Stomach smooth muscle (tissue), 2 donors: ENCODE results near the gene BHLHA15.

Experiments used
- H3K27ac ChIP-seq: one replicate; pipeline ENCODE4 v1.7.0; 2013; ENCODE audit warnings: mild to moderate bottlenecking, low read length, inconsistent platforms
- H3K27me3 ChIP-seq, 2 donors: one replicate each; pipeline ENCODE4 v1.7.0; 2013; ENCODE audit warnings: low read length in 2 of 2; ENCODE audit not compliant: insufficient read depth in 2 of 2, control insufficient read depth in 1 of 2
- H3K36me3 ChIP-seq, 2 donors: one replicate each; pipeline ENCODE4 v1.7.0; 2013; ENCODE audit warnings: low read length in 2 of 2; ENCODE audit not compliant: control insufficient read depth in 2 of 2, insufficient read depth in 2 of 2
- H3K4me1 ChIP-seq: one replicate; pipeline ENCODE4 v1.7.0; 2013; ENCODE audit warnings: low read length; ENCODE audit not compliant: control insufficient read depth, insufficient read depth
- H3K4me3 ChIP-seq, 2 donors: one replicate each; pipeline ENCODE4 v1.7.0; 2013; ENCODE audit warnings: low read length in 2 of 2
- H3K9ac ChIP-seq, 2 donors: one replicate each; pipeline ENCODE4 v1.7.0; 2013; ENCODE audit warnings: low read length in 2 of 2, mild to moderate bottlenecking in 1 of 2
- H3K9me3 ChIP-seq, 2 donors: one replicate each; pipeline ENCODE4 v1.7.0; 2013; ENCODE audit warnings: low read length in 2 of 2; ENCODE audit not compliant: control insufficient read depth in 2 of 2
- donor health status: healthy.
- donor health status: Pancreatic carcinoma.

BHLHA15 gene

DNA sequence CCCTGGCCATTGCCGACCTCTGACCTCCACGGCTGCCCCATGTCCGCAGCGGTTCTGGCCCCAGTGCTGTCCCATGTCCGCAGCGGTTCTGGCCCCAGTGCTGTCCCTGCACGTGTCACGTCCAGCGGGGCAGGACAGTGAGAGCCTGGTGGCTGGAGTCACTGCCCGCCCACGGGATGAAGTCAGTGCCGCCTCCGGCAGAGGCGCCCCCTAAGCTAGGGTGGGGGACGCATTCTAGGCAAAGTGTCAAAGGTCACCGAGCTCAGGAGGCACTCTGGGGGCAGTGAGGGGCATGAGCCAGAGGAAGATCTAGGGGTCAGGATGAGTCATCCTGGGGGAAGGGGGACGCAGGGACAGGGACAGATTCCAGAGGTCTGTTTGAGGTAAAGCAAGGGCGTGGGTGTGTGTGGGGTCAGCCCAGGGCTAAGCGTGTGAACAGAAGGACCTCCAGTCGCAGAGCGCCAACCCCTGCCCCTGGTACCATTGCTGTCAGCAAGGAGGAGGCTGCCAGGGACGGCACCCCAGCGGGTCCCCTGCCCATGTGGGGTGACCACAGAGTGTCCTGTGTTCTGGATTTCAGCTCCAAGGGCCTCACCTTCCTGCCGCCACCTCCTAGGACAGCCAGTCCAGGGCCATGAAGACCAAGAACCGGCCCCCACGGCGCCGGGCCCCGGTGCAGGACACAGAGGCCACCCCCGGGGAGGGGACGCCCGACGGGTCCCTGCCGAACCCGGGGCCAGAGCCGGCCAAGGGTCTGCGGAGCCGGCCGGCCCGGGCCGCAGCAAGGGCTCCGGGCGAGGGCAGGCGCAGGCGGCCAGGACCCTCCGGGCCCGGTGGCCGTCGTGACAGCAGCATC is 665 bp downstream of the BHLHA15 start:
- Histone ChIP-seq H3K9me3 (no peaks in the 10 kb centered on the region), H3K27ac (no peak overlapping the region), H3K27me3 (peaks cover 6 to 11% of the 10 kb centered on the region in 2 donors), H3K36me3 (peaks cover 2% of the 10 kb centered on the region in 2 donors), H3K4me1 (no peaks in the 10 kb centered on the region), H3K9ac (no peak overlapping the region), H3K4me3 (no peak overlapping the region)

DNA sequence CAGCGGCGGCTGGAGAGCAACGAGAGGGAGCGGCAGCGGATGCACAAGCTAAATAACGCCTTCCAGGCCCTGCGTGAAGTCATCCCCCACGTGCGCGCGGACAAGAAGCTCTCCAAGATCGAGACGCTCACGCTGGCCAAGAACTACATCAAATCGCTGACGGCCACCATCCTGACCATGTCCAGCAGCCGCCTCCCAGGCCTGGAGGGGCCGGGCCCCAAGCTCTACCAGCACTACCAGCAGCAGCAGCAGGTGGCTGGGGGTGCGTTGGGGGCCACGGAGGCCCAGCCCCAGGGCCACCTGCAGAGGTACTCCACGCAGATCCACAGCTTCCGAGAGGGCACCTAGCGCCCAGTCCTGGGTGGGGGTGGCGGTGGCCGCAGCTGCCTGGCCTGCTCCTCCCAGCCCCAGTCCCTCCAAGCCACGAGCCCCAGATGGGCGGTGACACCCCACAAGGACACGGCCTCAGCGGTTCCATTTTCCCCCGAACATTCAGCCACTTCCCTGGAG is 1.3 kb downstream of the BHLHA15 start:
- no peak overlapping the region for H3K4me3 ChIP-seq
- peaks cover 0 to 2% of the 10 kb centered on the region in 2 donors for H3K36me3 ChIP-seq
- peaks cover 6 to 11% of the 10 kb centered on the region in 2 donors for H3K27me3 ChIP-seq
- no peaks in the 10 kb centered on the region for H3K9me3 ChIP-seq
- no peaks in the 10 kb centered on the region for H3K4me1 ChIP-seq
- no peak overlapping the region for H3K27ac ChIP-seq
- H3K9ac ChIP-seq = no peak overlapping the region

DNA sequence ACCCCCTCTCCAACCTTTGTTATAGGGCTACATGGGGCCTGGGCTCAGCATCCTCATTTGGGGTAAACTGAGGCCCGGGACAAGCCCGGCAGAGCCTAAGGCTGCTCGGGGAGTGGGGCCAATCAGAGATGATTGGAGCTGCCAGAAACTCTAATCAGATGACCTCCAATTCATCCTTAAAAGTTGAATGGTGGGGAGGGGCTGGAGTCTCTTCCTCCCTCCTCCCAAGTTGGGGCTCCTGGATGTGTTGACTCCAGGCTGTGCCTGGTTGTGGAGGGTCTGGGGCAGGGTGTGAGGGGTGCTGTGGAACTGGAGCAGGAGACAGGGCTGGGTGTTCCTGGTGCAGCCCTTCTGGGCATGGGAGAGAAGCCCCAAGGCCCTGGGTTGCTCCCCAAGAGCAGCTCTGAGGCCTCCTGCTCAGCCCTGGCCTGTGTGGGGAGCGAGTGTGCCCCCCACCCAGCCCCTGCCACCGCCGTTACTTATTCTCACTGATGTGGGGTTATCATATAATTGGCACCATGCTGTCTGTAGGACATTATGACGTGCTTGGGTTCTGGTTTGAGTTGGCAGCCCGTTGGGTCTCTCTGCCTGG is 2.2 kb downstream of the BHLHA15 start:
- H3K27ac ChIP-seq = no peak overlapping the region
- peaks cover 0 to 2% of the 10 kb centered on the region in 2 donors for H3K36me3 ChIP-seq
- H3K9ac ChIP-seq = no peak overlapping the region
- H3K4me3 ChIP-seq = no peak overlapping the region
- no peaks in the 10 kb centered on the region for H3K9me3 ChIP-seq
- no peaks in the 10 kb centered on the region for H3K4me1 ChIP-seq
- H3K27me3 ChIP-seq = peaks cover 6 to 11% of the 10 kb centered on the region in 2 donors

DNA sequence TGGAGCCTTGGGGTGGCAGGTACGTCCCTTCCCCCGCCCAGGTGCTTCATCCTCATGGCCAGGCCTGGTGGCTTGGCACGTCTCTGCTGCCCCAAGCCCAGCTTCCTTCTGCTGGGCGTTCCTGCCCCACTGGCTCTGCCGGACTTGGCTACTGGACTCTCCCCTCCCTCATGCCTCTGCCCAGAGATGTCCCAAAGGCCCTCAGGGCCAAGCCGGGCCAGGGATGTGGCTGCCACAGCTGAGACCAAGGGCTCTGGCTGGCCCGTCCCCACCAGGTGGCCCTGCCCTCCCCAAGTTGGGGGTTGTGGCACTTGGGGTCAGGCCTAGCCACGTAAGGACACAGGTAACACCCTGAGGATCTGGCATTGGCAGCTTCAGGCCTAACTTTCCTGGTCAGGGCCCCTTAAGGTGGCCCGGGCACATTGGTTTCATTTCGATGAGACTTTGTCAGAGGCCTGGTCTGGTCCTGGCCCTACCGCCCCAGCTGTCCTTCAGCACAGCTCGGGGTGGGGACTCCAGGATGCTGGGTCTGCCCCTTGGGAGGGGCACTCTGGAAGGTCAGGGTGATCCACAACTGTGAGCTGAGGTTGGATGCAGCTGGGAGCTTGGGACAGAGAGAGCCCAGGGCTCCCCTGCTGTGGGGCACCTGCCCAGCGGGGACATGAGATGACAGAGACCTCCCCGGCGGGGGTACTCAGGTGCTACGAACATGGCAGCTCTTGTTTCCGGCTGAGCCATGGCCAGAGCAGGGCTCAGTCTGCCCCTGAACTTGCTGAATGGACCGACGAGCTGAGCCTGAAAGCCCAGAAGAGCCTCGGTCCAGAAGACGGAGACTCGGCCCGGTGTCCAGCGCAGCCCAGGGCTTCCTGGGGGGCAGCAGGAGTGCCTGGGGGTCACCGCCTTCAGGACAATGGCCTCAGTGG is 2.9 kb downstream of the BHLHA15 start:
- Histone ChIP-seq H3K4me1 (no peaks in the 10 kb centered on the region), H3K27me3 (peaks cover 6 to 11% of the 10 kb centered on the region in 2 donors), H3K9me3 (no peaks in the 10 kb centered on the region), H3K27ac (no peak overlapping the region), H3K9ac (no peak overlapping the region), H3K36me3 (peaks cover 0 to 2% of the 10 kb centered on the region in 2 donors), H3K4me3 (no peak overlapping the region)

DNA sequence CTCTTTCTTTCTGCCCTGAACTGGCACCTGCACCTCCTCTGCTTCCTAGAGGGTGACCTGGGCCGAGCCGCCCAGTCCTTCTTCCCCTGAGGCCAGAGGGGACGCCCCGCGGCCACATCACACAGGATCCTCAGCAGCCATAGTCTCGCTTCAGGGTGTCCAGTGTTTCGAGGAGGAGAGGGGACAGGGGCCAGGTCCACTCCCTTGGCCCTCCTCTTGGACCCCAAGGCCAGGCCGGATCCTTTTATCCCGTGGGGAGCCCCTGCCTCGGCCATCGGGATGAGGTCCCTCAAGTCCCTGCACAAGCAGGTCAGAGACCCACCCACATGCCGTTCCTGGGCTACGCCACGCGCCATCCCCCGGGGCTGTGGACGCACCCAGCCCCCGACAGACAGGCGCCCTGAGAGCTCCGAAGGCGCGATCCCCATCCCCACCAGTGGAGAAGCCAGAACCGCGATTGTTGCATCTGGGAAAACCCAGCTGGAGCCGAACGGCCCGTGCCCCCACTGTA is 3.6 kb downstream of the BHLHA15 start:
- Histone ChIP-seq H3K27me3 (peaks cover 6 to 11% of the 10 kb centered on the region in 2 donors), H3K27ac (no peak overlapping the region), H3K9ac (no peak overlapping the region), H3K36me3 (peaks cover 0 to 2% of the 10 kb centered on the region in 2 donors), H3K4me1 (no peaks in the 10 kb centered on the region), H3K9me3 (no peaks in the 10 kb centered on the region), H3K4me3 (no peak overlapping the region)

DNA sequence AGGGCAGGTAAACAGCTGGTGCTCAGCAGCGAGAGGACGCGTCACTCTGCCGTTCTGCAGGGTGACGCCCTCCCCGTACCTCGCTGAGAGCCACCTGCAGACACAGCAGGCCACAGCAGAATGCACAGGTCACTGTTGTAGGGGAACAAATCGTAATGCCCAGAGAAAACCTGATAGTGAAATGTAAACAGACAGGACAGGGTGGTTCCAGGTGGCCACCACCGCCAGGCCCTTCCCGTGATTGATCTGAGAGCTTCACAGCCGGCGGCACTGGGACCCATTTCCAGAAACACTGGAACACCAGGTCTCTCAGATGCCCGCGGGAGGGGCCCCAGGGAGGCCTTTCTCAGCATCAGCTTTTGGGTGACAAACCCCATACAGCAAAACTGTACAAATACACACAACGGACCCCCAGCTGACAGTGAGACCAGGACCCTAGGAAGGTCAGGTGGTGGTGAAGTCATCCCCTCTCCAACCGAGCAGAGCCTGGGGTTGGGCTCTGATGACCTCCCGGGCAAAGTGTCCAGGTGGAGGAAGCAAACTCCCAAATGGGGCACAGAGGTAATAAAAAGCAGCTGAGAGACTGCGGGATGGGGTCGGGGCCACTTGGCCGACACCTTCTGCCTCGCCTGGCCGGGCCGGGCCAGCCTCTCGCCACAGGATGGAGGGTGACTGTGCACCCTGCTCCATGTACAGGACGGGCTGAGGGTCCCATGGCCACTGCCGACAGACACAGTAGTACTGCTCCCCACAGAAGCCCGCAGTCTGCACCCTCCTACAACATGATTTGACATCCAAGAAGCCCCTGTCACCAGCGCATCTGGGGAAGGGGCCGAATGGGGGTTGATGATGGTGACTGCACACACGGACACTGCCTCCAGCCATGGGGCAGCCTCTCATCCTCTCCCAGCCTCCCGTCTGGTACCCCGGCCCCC is 4.6 kb downstream of the BHLHA15 start:
- H3K27me3 ChIP-seq = peaks cover 6 to 8% of the 10 kb centered on the region in 2 donors
- H3K9me3 ChIP-seq = no peaks in the 10 kb centered on the region
- no peaks in the 10 kb centered on the region for H3K4me1 ChIP-seq
- no peak overlapping the region for H3K4me3 ChIP-seq
- peaks cover 0 to 2% of the 10 kb centered on the region in 2 donors for H3K36me3 ChIP-seq
- H3K27ac ChIP-seq = no peak overlapping the region
- H3K9ac ChIP-seq = no peak overlapping the region

DNA sequence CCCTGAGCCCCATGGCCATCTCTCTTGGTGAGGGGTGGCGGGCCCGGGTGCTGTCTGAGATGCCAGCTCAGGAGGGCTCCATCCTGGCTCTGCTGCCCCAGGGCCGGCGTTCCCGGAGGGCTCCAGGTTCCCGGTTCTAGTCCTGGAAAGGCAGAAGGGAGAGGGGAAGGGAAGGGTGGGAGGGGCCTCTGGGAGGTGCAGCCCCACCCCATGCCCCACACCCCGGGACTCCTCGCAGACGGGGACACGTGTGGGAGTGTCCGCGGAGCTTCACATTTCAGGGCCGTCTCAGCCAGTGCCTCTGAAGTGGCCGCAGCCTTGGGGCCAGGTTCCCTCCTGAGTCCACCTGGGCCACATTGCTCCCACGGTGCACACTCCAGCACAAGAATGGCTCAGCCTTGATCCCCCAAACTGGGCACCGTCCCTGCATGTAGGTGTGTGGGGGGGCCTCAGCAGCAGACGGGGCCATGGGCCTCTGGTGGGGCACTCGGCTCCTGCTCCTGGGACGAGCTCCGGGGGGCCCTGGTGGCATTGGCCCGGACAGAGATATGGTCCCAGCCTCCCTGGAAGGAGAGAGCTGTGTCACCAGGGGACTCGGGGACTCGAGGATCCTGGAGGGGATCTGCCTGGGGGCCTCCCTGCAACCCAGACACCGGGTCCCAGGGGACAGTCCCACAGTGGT is 5.8 kb downstream of the BHLHA15 start:
- peaks cover 0 to 5% of the 10 kb centered on the region in 2 donors for H3K36me3 ChIP-seq
- no peak overlapping the region for H3K9ac ChIP-seq
- H3K9me3 ChIP-seq = no peaks in the 10 kb centered on the region
- H3K4me3 ChIP-seq = no peak overlapping the region
- no peak overlapping the region for H3K27ac ChIP-seq
- H3K27me3 ChIP-seq = peaks cover under 1% of the 10 kb centered on the region in 2 donors
- no peaks in the 10 kb centered on the region for H3K4me1 ChIP-seq

DNA sequence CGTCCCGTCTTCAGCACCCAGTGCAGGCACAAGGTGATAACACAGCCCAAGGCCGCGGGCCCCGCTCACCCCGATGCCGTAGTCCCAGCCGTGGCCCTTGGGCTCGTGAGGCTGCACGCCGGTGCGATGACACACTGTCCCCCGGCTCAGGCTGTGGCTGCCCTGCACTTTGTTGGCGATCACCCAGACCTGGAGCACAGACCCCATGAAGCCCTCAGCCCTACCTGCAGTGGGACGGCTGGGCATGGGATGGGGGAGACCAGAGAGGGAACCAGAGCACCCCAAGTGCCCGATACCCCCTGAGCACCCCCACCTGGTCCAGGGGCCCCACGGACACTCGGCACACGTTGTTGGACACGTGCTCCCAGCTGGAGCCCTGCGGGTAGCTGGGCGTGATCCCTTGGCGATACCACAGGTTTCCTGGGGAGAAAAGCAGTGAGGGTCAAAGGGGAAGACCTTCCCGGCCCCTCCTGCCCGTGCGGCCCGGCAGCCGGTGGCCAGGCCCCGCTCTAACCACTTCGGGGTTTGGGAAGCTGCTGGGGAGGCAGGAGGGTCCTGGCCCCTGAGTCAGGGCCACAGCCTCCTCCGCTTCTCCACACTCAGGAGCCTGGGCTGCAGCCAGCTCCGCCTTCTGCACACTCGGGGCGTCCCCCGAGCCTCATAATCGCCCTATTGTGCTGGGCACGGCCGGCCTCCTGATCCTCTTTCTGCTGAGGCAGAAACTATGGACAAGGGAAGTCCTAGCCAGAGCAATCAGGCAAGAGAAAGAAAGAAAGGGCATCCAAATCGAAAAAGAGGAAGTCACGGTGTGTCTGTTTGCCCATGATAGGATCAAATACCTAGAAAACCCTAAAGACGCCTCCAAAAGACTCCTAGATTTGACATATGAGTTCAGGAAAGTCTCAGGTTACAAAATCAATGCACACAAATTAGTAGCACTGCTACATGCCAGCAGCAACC is 6.7 kb downstream of the BHLHA15 start:
- Histone ChIP-seq H3K36me3 (peaks cover 0 to 6% of the 10 kb centered on the region in 2 donors), H3K27me3 (no peaks in the 10 kb centered on the region), H3K4me3 (no peak overlapping the region), H3K9ac (no peak overlapping the region), H3K4me1 (no peaks in the 10 kb centered on the region), H3K27ac (no peak overlapping the region), H3K9me3 (no peaks in the 10 kb centered on the region)
